ENCODE data around the gene DDX56.

DNA sequence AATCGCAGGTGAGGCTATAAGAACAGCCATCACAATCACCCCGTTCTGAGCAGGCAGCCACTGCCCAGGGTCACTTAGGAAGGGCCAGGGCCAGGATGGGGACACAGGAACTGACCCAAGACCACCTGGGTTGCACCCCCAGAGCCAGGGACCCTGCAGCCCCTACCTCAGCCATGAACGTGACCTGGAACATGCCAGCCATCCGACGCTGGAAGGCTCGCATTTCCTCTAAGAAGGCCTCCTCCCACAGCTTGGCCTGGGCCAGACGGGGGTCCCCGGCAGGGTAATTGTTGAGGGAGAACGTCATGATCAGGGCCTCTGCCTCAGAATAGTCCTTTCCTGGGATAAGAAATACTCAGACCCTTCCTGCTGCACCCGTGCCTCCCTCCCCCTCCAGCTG is 37.6 kb downstream of the DDX56 start:
- TF ChIP-seq, protein P1, sequence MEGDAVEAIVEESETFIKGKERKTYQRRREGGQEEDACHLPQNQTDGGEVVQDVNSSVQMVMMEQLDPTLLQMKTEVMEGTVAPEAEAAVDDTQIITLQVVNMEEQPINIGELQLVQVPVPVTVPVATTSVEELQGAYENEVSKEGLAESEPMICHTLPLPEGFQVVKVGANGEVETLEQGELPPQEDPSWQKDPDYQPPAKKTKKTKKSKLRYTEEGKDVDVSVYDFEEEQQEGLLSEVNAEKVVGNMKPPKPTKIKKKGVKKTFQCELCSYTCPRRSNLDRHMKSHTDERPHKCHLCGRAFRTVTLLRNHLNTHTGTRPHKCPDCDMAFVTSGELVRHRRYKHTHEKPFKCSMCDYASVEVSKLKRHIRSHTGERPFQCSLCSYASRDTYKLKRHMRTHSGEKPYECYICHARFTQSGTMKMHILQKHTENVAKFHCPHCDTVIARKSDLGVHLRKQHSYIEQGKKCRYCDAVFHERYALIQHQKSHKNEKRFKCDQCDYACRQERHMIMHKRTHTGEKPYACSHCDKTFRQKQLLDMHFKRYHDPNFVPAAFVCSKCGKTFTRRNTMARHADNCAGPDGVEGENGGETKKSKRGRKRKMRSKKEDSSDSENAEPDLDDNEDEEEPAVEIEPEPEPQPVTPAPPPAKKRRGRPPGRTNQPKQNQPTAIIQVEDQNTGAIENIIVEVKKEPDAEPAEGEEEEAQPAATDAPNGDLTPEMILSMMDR (conservative IDR thresholded peaks at IDR 0.05; ENCODE audit: low read length) = no peak
- no peak for TF ChIP-seq EZH2phosphoT487 (IDR thresholded peaks at IDR 0.05; ENCODE audit: borderline replicate concordance)
